Stimulated activated CD4-positive, alpha-beta T cell treated with anti-CD3 and anti-CD28 coated beads, Interleukin-1b, Interleukin-23, amount 100 ng/mL, for 48 hours (primary cell): ENCODE measurements around the gene CHD6.

ENCODE experiments used
- DNase-seq: peaks from one replicate; pipeline ENCODE4 v3.0.0-alpha.2; 2020

CHD6 gene

GRCh38 chr20:41363601-41364000 lies 254.6 kb downstream of the CHD6 start:
- DNase-seq = no peak

- no peak for DNase-seq
These were observed 255.4 kb downstream of the CHD6 start for GRCh38 chr20:41362748-41363140.

- DNase-seq = no peak
These were observed 256.1 kb downstream of the CHD6 start for GRCh38 chr20:41361757-41362747.

GRCh38 chr20:41360831-41361756 lies 257.1 kb downstream of the CHD6 start:
- no peak for DNase-seq

- no peak for DNase-seq
These were observed 258.6 kb downstream of the CHD6 start for GRCh38 chr20:41359541-41360011.

- DNase-seq = no peak
These were observed 259.5 kb downstream of the CHD6 start for GRCh38 chr20:41358717-41359116.

GRCh38 chr20:41358230-41358629 lies 259.9 kb downstream of the CHD6 start:
- DNase-seq = no peak

- no peak for DNase-seq
These were observed 260.6 kb downstream of the CHD6 start for GRCh38 chr20:41357424-41358163.

GRCh38 chr20:41356951-41357350 lies 261.2 kb downstream of the CHD6 start:
- DNase-seq = no peak

- no peak for DNase-seq
These were observed 262.5 kb downstream of the CHD6 start for GRCh38 chr20:41355598-41356203.

GRCh38 chr20:41355192-41355591 lies 263.0 kb downstream of the CHD6 start:
- DNase-seq = no peak

- DNase-seq = no peak
These were observed 264.6 kb downstream of the CHD6 start for GRCh38 chr20:41353530-41353929.

- DNase-seq = no peak
These were observed 265.5 kb downstream of the CHD6 start for GRCh38 chr20:41352666-41353065.

- no peak for DNase-seq
These were observed 266.1 kb downstream of the CHD6 start for GRCh38 chr20:41352106-41352505.
